Activated CD4-positive, alpha-beta T cell treated with anti-CD3 and anti-CD28 coated beads, Interleukin-2, amount 10 ng/mL, durations not matched to agents 7 days and 5 days (primary cell): Measurements from ENCODE around the gene MAGI3. TPM values are rescaled to one million over a fixed set of nuclear protein-coding genes. Genes with fewer than 3 reads are reported as not detected.
"Not testable (repeated sequence)": the region's sequence is repeated elsewhere in the genome, so short reads cannot be mapped to it uniquely, and the experiment has no call there.

ENCODE experiments used
- CTCF ChIA-PET: fragments of 350-600 bp; sonication (Branson Sonifier 250); formaldehyde crosslinking; loops from one replicate; lab custom pipeline; 2021; ENCODE audit warnings: antibody characterized with exemption; lab: Charles Lee
- POLR2A ChIA-PET: fragments of 350-600 bp; sonication (Branson Sonifier 250); formaldehyde crosslinking; loops from one replicate; lab custom pipeline; 2021; ENCODE audit warnings: antibody characterized with exemption; lab: Charles Lee
- DNase-seq: peaks from one replicate; pipeline ENCODE4 v3.0.0-alpha.2; 2020
- H3K27ac Mint-ChIP-seq: one replicate; pipeline ENCODE4 v1.8.0; 2021; ENCODE audit warnings: mild to moderate bottlenecking, moderate library complexity, mixed read lengths
- H3K27me3 Mint-ChIP-seq: one replicate; pipeline ENCODE4 v1.8.0; 2021; ENCODE audit warnings: mixed read lengths
- H3K36me3 Mint-ChIP-seq: one replicate; pipeline ENCODE4 v1.8.0; 2021; ENCODE audit warnings: low read depth, mixed read lengths
- H3K4me1 Mint-ChIP-seq: one replicate; pipeline ENCODE4 v1.8.0; 2021; ENCODE audit warnings: mixed read lengths
- H3K4me3 Mint-ChIP-seq: one replicate; pipeline ENCODE4 v1.8.0; 2021; ENCODE audit warnings: mild to moderate bottlenecking, moderate library complexity, mixed read lengths
- H3K9me3 Mint-ChIP-seq: one replicate; pipeline ENCODE4 v1.8.0; 2021; ENCODE audit warnings: mixed read lengths
- total RNA-seq, 2 experiments: library from RNA; stranded (reverse); gene quantifications; one replicate each; pipeline ENCODE4 v1.2.3, GENCODE V29; 2021

The MAGI3 gene
- total RNA-seq, 2 experiments from 2014 or later: 10.8 to 11.0 TPM

DNA sequence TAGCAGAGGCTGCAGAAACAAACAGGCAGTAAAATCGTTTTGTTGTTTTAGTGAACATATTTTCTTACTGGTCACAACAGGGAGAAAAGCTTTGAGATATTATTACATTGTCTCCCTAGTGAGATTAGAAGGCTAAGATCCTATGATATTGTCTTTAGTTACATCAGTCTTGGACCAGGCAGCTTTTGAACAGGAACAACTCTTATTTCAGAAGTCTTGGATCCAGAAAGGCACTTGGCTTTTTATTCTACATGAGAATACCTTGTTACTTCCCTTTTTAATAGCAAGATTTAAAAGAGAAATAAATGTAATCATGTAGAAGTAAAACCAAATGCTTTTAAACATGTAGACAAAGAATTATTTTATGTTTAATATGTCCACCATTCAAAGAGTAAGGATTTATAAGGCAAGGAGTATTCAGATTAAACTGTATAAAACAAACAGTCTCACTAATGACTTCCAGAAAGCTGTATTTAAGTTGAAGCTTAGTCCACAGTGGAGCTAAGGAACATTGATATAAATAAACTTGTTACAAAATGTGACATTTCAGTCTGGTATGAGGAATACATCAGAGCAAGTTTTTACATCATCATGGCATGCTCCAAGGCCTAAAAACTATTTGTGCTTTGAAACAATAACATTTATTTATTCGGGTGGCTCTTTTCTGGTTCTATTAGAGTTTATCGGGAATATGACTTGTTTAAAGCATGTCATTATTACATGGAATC, 296.7 kb downstream of the MAGI3 start:
- Mint-ChIP-seq H3K4me3 (no peak overlapping the region), H3K36me3 (peaks cover 13% of the 10 kb centered on the region), H3K4me1 (no peaks in the 10 kb centered on the region), H3K27ac (no peak overlapping the region), H3K27me3 (no peaks in the 10 kb centered on the region), H3K9me3 (peaks cover 2% of the 10 kb centered on the region)
- DNase-seq: no peak
- ChIA-PET POLR2A (no interaction called here), CTCF (no interaction called here)

DNA sequence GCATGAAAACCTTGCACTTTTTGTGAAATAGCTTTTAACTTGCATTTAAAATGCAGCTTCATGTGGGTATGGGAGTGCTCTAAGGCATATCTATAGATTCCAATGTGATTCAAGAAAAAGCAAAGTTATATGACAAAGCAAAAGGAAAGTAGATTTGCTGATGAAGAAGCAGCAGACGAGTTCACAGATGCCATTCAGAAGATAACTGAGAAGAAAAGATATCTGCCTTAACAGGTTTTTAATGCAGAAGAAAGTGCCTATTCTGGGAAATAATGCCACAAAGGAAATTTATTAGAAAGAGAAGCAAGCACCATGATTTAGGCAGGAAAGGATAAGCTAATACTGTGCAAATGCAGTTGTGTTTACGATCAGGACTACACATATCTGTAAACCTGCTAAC, 300.9 kb downstream of the MAGI3 start:
- Mint-ChIP-seq H3K4me1 (no peaks in the 10 kb centered on the region), H3K36me3 (peaks cover 36% of the 10 kb centered on the region)

GRCh38 chr1:113692342-113692741, 302.0 kb downstream of the MAGI3 start:
- H3K27ac Mint-ChIP-seq: no peak overlapping the region
- no peak overlapping the region for H3K4me3 Mint-ChIP-seq
- POLR2A ChIA-PET: no interaction called here
- CTCF ChIA-PET: no interaction called here
- no peaks in the 10 kb centered on the region for H3K27me3 Mint-ChIP-seq
- H3K36me3 Mint-ChIP-seq: peaks cover 36% of the 10 kb centered on the region
- DNase-seq: no peak
- H3K9me3 Mint-ChIP-seq: peaks cover 22% of the 10 kb centered on the region
- no peaks in the 10 kb centered on the region for H3K4me1 Mint-ChIP-seq

More for the DNA sequence above, 300.9 kb downstream of the MAGI3 start:
- CTCF ChIA-PET: no interaction called here
- POLR2A ChIA-PET: no interaction called here
- no peaks in the 10 kb centered on the region for H3K27me3 Mint-ChIP-seq
- no peak for DNase-seq
- H3K4me3 Mint-ChIP-seq: no peak overlapping the region
- peaks cover 22% of the 10 kb centered on the region for H3K9me3 Mint-ChIP-seq
- H3K27ac Mint-ChIP-seq: no peak overlapping the region

- H3K27ac Mint-ChIP-seq: no peak overlapping the region
- H3K4me1 Mint-ChIP-seq: no peaks in the 10 kb centered on the region
- DNase-seq: no peak
- H3K36me3 Mint-ChIP-seq: peaks cover 37% of the 10 kb centered on the region
- no peaks in the 10 kb centered on the region for H3K27me3 Mint-ChIP-seq
- ChIA-PET CTCF (no interaction called here), POLR2A (no interaction called here)
- peaks cover 22% of the 10 kb centered on the region for H3K9me3 Mint-ChIP-seq
- H3K4me3 Mint-ChIP-seq: no peak overlapping the region
Measured at GRCh38 chr1:113692824-113693431, 302.6 kb downstream of the MAGI3 start.

DNA sequence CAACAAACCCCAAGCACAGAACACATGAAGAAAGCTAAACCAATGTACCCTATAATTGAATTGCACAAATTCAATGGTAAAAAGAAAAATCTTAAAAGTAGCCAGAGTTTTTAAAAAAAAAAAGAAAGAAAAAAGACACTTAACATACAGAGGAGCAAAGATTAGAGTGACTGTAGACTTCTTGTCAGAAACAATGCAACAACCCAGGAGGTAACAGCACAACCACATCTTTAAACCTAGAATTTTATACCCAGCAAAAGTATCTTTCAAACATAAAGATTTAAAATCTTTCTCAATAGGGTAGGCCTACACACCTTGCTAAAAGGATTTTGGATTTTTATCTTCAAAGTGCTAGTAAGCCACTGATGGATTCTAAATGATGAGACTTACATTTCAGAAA, 304.6 kb downstream of the MAGI3 start:
- ChIA-PET POLR2A (no interaction called here), CTCF (no interaction called here)
- DNase-seq: no peak
- H3K27ac Mint-ChIP-seq: no peak overlapping the region
- H3K9me3 Mint-ChIP-seq: peaks cover 22% of the 10 kb centered on the region
- peaks cover 46% of the 10 kb centered on the region for H3K36me3 Mint-ChIP-seq
- no peaks in the 10 kb centered on the region for H3K27me3 Mint-ChIP-seq
- H3K4me1 Mint-ChIP-seq: no peaks in the 10 kb centered on the region
- H3K4me3 Mint-ChIP-seq: no peak overlapping the region

GRCh38 chr1:113701429-113701828, 311.1 kb downstream of the MAGI3 start:
- ChIA-PET POLR2A (no interaction called here), CTCF (no interaction called here)
- Mint-ChIP-seq H3K4me3 (no peak overlapping the region), H3K9me3 (no peaks in the 10 kb centered on the region), H3K27me3 (no peaks in the 10 kb centered on the region), H3K36me3 (peaks cover 17% of the 10 kb centered on the region), H3K27ac (no peak overlapping the region), H3K4me1 (peaks cover 14% of the 10 kb centered on the region)
- no peak for DNase-seq

DNA sequence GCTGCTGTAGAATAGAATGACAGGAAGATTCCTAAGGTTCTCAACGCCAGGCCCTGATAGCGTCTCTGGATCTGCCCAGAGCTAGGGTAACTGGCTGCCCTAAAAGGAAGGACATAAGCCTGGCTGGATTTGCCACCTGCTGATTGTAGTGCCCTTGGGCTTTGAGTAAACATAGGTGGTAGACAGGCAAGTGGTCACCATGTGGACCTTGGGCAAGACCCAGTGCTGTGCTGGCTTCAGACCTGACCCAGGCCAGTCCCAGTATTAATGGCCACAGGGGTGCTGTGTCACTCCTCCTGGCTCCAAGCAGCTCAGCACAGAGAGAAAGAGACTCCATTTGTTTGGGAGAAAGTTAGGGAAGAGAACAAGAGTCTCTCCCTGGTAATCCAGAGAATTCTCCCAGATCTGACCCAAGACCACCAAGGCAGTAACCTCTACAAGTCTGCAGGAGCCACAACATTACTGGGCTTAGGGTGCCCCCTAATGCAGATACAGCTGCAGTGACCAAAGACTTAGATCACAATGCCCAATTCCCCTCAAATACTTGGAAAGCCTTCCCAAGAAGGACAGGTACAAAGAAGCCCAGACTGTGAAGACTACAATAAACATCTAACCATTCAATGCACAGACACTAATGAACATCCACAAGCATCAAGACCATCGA, 324.4 kb downstream of the MAGI3 start:
- POLR2A ChIA-PET: no interaction called here
- Mint-ChIP-seq H3K9me3 (peaks cover 14% of the 10 kb centered on the region), H3K27me3 (no peaks in the 10 kb centered on the region), H3K4me1 (no peaks in the 10 kb centered on the region), H3K27ac (no peak overlapping the region), H3K4me3 (no peak overlapping the region), H3K36me3 (peaks cover 46% of the 10 kb centered on the region)
- CTCF ChIA-PET: interaction anchor here (1.9 kb wide), 1 partner anchor 33 kb away, joined by 5 read pairs; no protein-coding TSS in a partner anchor
- DNase-seq: no peak

- H3K27ac Mint-ChIP-seq, H3K4me3 Mint-ChIP-seq, H3K4me1 Mint-ChIP-seq, DNase-seq, POLR2A ChIA-PET, H3K27me3 Mint-ChIP-seq: not testable (repeated sequence)
- Mint-ChIP-seq H3K36me3 (peaks cover 57% of the 10 kb centered on the region), H3K9me3 (peaks cover 29% of the 10 kb centered on the region)
- CTCF ChIA-PET: interaction anchor here (0.6 kb wide), 1 partner anchor 289 kb away, joined by 3 read pairs; no protein-coding TSS in a partner anchor
Measured at GRCh38 chr1:113717506-113717905, 327.2 kb downstream of the MAGI3 start.

DNA sequence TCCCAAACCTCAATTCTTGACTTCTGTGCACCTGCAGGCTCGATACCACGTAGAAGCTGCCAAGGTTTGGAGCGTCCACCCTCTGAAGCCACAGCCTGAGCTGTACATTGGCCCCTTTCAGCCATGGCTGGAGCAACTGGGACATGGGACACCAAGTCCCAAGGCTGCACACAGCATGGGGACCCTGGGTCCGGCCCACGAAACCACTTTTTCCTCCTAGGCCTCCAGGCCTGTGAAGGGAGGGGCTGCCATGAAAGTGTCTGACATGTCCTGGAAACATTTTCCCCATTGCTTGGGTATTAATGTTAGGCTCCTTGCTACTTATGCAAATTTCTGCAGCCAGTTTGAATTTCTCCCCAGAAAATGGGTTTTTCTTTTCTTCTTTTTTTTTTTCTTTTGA, 328.3 kb downstream of the MAGI3 start:
- DNase-seq, H3K4me3 Mint-ChIP-seq, CTCF ChIA-PET, H3K27me3 Mint-ChIP-seq, POLR2A ChIA-PET, H3K4me1 Mint-ChIP-seq, H3K27ac Mint-ChIP-seq: not testable (repeated sequence)
- Mint-ChIP-seq H3K9me3 (peaks cover 29% of the 10 kb centered on the region), H3K36me3 (peaks cover 62% of the 10 kb centered on the region)

DNA sequence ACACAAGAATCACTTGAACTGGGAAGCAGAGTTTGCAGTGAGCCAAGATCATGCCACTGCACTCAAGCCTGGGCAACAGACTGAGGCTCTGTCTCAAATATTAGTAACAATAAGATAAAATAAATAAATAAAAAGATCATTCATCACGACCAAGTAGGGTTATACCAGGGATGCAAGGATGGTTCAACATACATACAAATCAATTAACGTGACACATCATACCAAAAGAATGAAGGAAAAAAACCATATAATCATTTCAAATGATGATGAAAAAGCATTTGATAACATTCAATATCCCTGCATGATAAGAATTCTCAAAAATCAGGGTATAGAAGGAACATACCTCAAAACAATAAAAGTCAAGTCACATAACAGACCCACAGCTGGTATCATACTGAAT, 330.7 kb downstream of the MAGI3 start:
- Mint-ChIP-seq H3K27me3 (no peaks in the 10 kb centered on the region), H3K4me3 (no peak overlapping the region), H3K27ac (no peak overlapping the region), H3K9me3 (peaks cover 31% of the 10 kb centered on the region), H3K4me1 (no peaks in the 10 kb centered on the region), H3K36me3 (peaks cover 66% of the 10 kb centered on the region)
- ChIA-PET POLR2A (interaction anchor here (0.6 kb wide), 1 partner anchor 29 kb away, joined by 4 read pairs; no protein-coding TSS in a partner anchor), CTCF (interaction anchor here (0.9 kb wide), 1 partner anchor 14 kb away, joined by 4 read pairs; no protein-coding TSS in a partner anchor)
- DNase-seq: no peak

GRCh38 chr1:113732802-113733201, 342.5 kb downstream of the MAGI3 start:
- ChIA-PET POLR2A (no interaction called here), CTCF (interaction anchor here (0.6 to 1.2 kb wide), 2 partner anchors 9 to 398 kb away, joined by 3 read pairs; no protein-coding TSS in a partner anchor)
- Mint-ChIP-seq H3K27ac (no peak overlapping the region), H3K36me3 (peaks cover 24% of the 10 kb centered on the region), H3K27me3 (no peaks in the 10 kb centered on the region), H3K4me1 (peaks cover 17% of the 10 kb centered on the region), H3K4me3 (no peak overlapping the region), H3K9me3 (no peaks in the 10 kb centered on the region)
- DNase-seq: no peak

- Mint-ChIP-seq H3K36me3 (peaks cover 26% of the 10 kb centered on the region), H3K4me3 (no peak overlapping the region), H3K4me1 (peaks cover 17% of the 10 kb centered on the region), H3K9me3 (no peaks in the 10 kb centered on the region), H3K27ac (peak overlapping the region; percentile 51), H3K27me3 (no peaks in the 10 kb centered on the region)
- no peak for DNase-seq
- CTCF ChIA-PET: no interaction called here
- POLR2A ChIA-PET: no interaction called here
Measured at GRCh38 chr1:113734357-113735055, 344.2 kb downstream of the MAGI3 start.
